RWPE1 (cell line): ENCODE data around the gene GRIN2A.

Experiments
- CTCF ChIA-PET: fragments of 350-600 bp; sonication (Branson Sonifier 250); formaldehyde crosslinking; extraction: SDS; loops from one replicate; lab custom pipeline; 2021; lab: Yijun Ruan, JAX
- POLR2A ChIA-PET: fragments of 400-600 bp; formaldehyde crosslinking; extraction: SDS; loops from one replicate; lab custom pipeline; 2020; ENCODE audit warnings: antibody characterized with exemption; ENCODE audit not compliant: low non-redundant PET; lab: Yijun Ruan, JAX
- DNase-seq: peaks from one replicate; pipeline ENCODE4 v3.0.0; 2012; ENCODE audit warnings: low spot score
- H3K27ac ChIP-seq: fragments of 450-650 bp; 2 replicates; pipeline ENCODE4 v1.5.1; 2017
- CTCF ChIP-seq: fragments of 450-650 bp; conservative IDR thresholded peaks from 2 replicates; pipeline ENCODE4 v1.5.1; 2017; ENCODE audit warnings: low read depth, mild to moderate bottlenecking

Gene GRIN2A

GRCh38 chr16:10206865-10207264 is 24.6 kb upstream of the GRIN2A start:
- POLR2A ChIA-PET, result no interaction called here
- CTCF ChIA-PET, result no interaction called here
- DNase-seq, result no peak
- H3K27ac ChIP-seq, result no peak overlapping the region
- no peak for TF ChIP-seq CTCF

DNA sequence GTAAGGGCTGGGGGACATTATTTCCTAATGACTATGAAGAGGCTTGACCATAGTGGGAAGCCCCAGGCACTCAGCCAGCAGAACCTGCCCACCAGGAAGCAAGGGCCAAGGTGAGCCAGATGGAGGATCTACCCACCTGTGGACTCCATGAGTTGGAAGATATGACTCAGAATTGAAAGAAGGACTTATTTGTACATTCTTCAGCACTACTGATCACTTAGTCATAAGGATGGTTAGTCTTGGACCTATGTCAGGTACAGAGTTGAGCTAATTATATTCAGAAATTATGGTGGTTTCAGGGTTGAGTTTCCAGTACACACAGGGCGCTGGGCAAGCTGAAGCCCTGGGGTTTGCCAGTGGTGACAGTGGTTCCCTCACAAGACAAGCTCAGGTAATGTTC is 24.0 kb upstream of the GRIN2A start:
- no peak overlapping the region for H3K27ac ChIP-seq
- ChIA-PET POLR2A (no interaction called here), CTCF (no interaction called here)
- DNase-seq, result peak; percentile 26
- no peak for TF ChIP-seq CTCF

DNA sequence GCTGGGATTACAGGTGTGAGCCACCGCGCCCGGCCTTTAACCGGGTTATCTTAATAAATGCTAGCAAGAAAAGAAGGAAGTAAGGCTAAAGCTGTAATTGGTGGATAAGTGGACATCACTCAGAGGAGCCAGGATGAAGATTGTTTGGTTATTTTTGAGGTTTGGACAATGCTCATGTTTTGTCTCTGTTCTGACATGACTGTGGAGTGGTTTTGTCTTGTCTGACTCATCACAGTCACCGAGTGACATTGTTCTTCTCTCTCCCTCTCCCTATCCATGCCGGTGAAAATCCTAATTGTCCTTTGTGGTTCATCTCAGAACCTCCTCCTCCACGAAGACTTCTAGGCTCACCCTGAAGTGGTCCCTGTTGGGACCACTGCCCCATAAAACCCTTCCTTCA is 23.5 kb upstream of the GRIN2A start:
- no peak for DNase-seq
- CTCF ChIA-PET, result no interaction called here
- POLR2A ChIA-PET, result no interaction called here
- TF ChIP-seq CTCF, result no peak
- H3K27ac ChIP-seq, result no peak overlapping the region

DNA sequence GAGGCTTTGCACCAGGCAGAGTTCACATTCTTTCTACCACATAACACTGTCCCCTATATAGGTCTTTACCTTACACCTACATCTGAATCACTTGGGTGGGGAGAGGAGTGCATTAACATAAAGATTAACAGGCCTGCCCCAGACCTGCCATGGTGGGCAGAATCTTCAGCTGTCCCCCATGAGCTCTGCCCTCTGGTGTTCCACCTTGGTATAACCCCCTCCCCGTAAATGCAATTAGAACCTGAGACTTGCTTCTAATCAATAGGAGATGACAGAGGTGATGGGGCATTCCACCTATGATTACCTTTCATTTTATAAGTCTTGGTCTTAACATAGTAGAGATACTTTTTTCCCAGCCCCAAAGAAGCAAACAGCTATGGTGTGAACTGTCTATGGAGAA is 20.4 kb upstream of the GRIN2A start:
- ChIA-PET CTCF (interaction anchor here (0.7 kb wide), 1 partner anchor 651 kb away, joined by 3 read pairs; no protein-coding TSS in a partner anchor), POLR2A (interaction anchor here (1.0 kb wide), 1 partner anchor 8 kb away, joined by 3 read pairs; no protein-coding TSS in a partner anchor)
- no peak for DNase-seq
- H3K27ac ChIP-seq, result no peak overlapping the region
- TF ChIP-seq CTCF, result no peak

GRCh38 chr16:10200637-10201586 is 18.7 kb upstream of the GRIN2A start:
- no peak for TF ChIP-seq CTCF
- DNase-seq, result no peak
- ChIA-PET CTCF (no interaction called here), POLR2A (no interaction called here)
- H3K27ac ChIP-seq, result no peak overlapping the region

GRCh38 chr16:10196999-10197398 is 14.8 kb upstream of the GRIN2A start:
- POLR2A ChIA-PET, result no interaction called here
- CTCF ChIA-PET, result no interaction called here
- H3K27ac ChIP-seq, result no peak overlapping the region
- TF ChIP-seq CTCF, result no peak
- DNase-seq, result no peak
